Measurements from ENCODE around the gene TMOD3.
A peak's percentile ranks its signal among the peaks of the same experiment; 100 is the strongest.

TMOD3 gene

GRCh38 chr15:51830276-51830806 lies 888 bp downstream of the TMOD3 start:
- DNase-seq, result no peak

- no peak for DNase-seq
These were observed 4.3 kb downstream of the TMOD3 start for GRCh38 chr15:51833772-51834171.

- no peak for DNase-seq
These were observed 8.4 kb downstream of the TMOD3 start for GRCh38 chr15:51837792-51838251.

- DNase-seq, result no peak
These were observed 8.8 kb downstream of the TMOD3 start for GRCh38 chr15:51838270-51838669.

- no peak for DNase-seq
These were observed 11.2 kb downstream of the TMOD3 start for GRCh38 chr15:51840692-51841091.

- no peak for DNase-seq
These were observed 12.1 kb downstream of the TMOD3 start for GRCh38 chr15:51841406-51842040.

GRCh38 chr15:51842265-51842664 lies 12.8 kb downstream of the TMOD3 start:
- no peak for DNase-seq

- no peak for DNase-seq
These were observed 13.6 kb downstream of the TMOD3 start for GRCh38 chr15:51842852-51843737.

- no peak for DNase-seq
These were observed 15.4 kb downstream of the TMOD3 start for GRCh38 chr15:51844747-51845426.

- no peak for DNase-seq
These were observed 16.6 kb downstream of the TMOD3 start for GRCh38 chr15:51846066-51846462.

- no peak for DNase-seq
These were observed 17.2 kb downstream of the TMOD3 start for GRCh38 chr15:51846463-51847230.

- DNase-seq, result no peak
These were observed 19.4 kb downstream of the TMOD3 start for GRCh38 chr15:51848811-51849210.

GRCh38 chr15:51849860-51850259 lies 20.4 kb downstream of the TMOD3 start:
- no peak for DNase-seq

- DNase-seq, result no peak
These were observed 24.5 kb downstream of the TMOD3 start for GRCh38 chr15:51853998-51854397.

GRCh38 chr15:51855612-51856011 lies 26.2 kb downstream of the TMOD3 start:
- DNase-seq, result no peak

GRCh38 chr15:51856714-51857380 lies 27.4 kb downstream of the TMOD3 start:
- no peak for DNase-seq

GRCh38 chr15:51861557-51862359 lies 32.3 kb downstream of the TMOD3 start:
- DNase-seq, result peak; percentile 41

- DNase-seq, result no peak
These were observed 33.7 kb downstream of the TMOD3 start for GRCh38 chr15:51863131-51863530.

GRCh38 chr15:51864408-51865056 lies 35.1 kb downstream of the TMOD3 start:
- DNase-seq, result peak; percentile 33

GRCh38 chr15:51865317-51865716 lies 35.9 kb downstream of the TMOD3 start:
- DNase-seq, result no peak

GRCh38 chr15:51866161-51866560 lies 36.7 kb downstream of the TMOD3 start:
- DNase-seq, result no peak
